MCF 10A (cell line): Measurements from ENCODE around the gene MAPRE3. TPM values are rescaled to one million over a fixed set of nuclear protein-coding genes. Genes with fewer than 3 reads are reported as not detected.

Source experiments
- BruUV-seq: library from RNA; stranded (reverse); fragments of 400-500 nt; replicated peaks from 2 replicates; lab custom pipeline; 2021; lab: Mats Ljungman, UMichigan
- CTCF ChIA-PET: fragments of 300-600 bp; sonication (Branson Sonifier 250); formaldehyde crosslinking; extraction: SDS; loops from one replicate; lab custom pipeline; 2021; ENCODE audit warnings: antibody characterized with exemption, inconsistent platforms; lab: Yijun Ruan, JAX
- POLR2A ChIA-PET: fragments of 300-600, 350-650 bp; sonication (Branson Sonifier 250); formaldehyde crosslinking; extraction: SDS; loops from one replicate; lab custom pipeline; 2020; ENCODE audit warnings: antibody characterized with exemption, inconsistent platforms; lab: Yijun Ruan, JAX
- DNase-seq: peaks from one replicate; pipeline ENCODE4 v3.0.0-alpha.2; 2018; ENCODE audit not compliant: unreplicated experiment
- H3K27ac Mint-ChIP-seq: one replicate; pipeline ENCODE4 v1.8.0; 2022; ENCODE audit warnings: mild to moderate bottlenecking, low read depth, mixed read lengths; ENCODE audit not compliant: unreplicated experiment
- H3K27me3 Mint-ChIP-seq: one replicate; pipeline ENCODE4 v1.8.0; 2022; ENCODE audit warnings: mixed read lengths; ENCODE audit not compliant: insufficient read depth, unreplicated experiment
- H3K36me3 Mint-ChIP-seq: one replicate; pipeline ENCODE4 v1.8.0; 2022; ENCODE audit warnings: mild to moderate bottlenecking, moderate library complexity, mixed read lengths; ENCODE audit not compliant: insufficient read depth, unreplicated experiment
- H3K4me1 Mint-ChIP-seq: one replicate; pipeline ENCODE4 v1.8.0; 2022; ENCODE audit warnings: mixed read lengths; ENCODE audit not compliant: insufficient read depth, unreplicated experiment
- H3K4me3 Mint-ChIP-seq: one replicate; pipeline ENCODE4 v1.8.0; 2022; ENCODE audit warnings: mild to moderate bottlenecking, moderate library complexity, mixed read lengths; ENCODE audit not compliant: unreplicated experiment
- H3K9me3 Mint-ChIP-seq: one replicate; pipeline ENCODE4 v1.8.0; 2022; ENCODE audit warnings: mixed read lengths; ENCODE audit not compliant: unreplicated experiment
- CTCF ChIP-seq: fragments of 200-600 bp; IDR thresholded peaks from one replicate; pipeline ENCODE4 v1.8.0; 2022; ENCODE audit warnings: antibody characterized with exemption, mild to moderate bottlenecking; ENCODE audit not compliant: unreplicated experiment
- intact Hi-C: fragments of 100-400 bp; cut with micrococcal nuclease; formaldehyde crosslinking; loops from 2 replicates; pipeline ENCODE4 v1.14.1; 2022
- total RNA-seq: library from RNA; stranded (reverse); gene quantifications from 2 replicates; pipeline ENCODE4 v1.2.3, GENCODE V29; 2022

Gene MAPRE3
- total RNA-seq, 1 experiment from 2014 or later: 18.0 TPM

- no peaks in the 10 kb centered on the region for H3K9me3 Mint-ChIP-seq
- ChIA-PET POLR2A (no interaction called here), CTCF (interaction anchor here (0.6 to 1.1 kb wide), 3 partner anchors 8 to 63 kb away, joined by 3 to 4 read pairs (median 3); no protein-coding TSS in a partner anchor)
- no peak for TF ChIP-seq CTCF
- no peak overlapping the region for H3K4me3 Mint-ChIP-seq
- DNase-seq: no peak
- H3K27me3 Mint-ChIP-seq: no peaks in the 10 kb centered on the region
- no TSS peak for BruUV-seq
- peaks cover 27% of the 10 kb centered on the region for H3K36me3 Mint-ChIP-seq
- H3K4me1 Mint-ChIP-seq: peaks cover 13% of the 10 kb centered on the region
- intact Hi-C loops: no loop called here
- H3K27ac Mint-ChIP-seq: no peak overlapping the region
These were observed 53.8 kb downstream of the MAPRE3 start for GRCh38 chr2:27024188-27024587.

GRCh38 chr2:27024812-27025211 is 54.4 kb downstream of the MAPRE3 start:
- H3K9me3 Mint-ChIP-seq: no peaks in the 10 kb centered on the region
- POLR2A ChIA-PET: no interaction called here
- H3K4me3 Mint-ChIP-seq: no peak overlapping the region
- peaks cover 27% of the 10 kb centered on the region for H3K36me3 Mint-ChIP-seq
- CTCF ChIA-PET: interaction anchor here (1.1 to 2.4 kb wide), 2 partner anchors 8 to 63 kb away, joined by 4 to 10 read pairs; no protein-coding TSS in a partner anchor
- no peak overlapping the region for H3K27ac Mint-ChIP-seq
- no peaks in the 10 kb centered on the region for H3K27me3 Mint-ChIP-seq
- BruUV-seq: no TSS peak
- intact Hi-C loops: no loop called here
- peaks cover 13% of the 10 kb centered on the region for H3K4me1 Mint-ChIP-seq
- no peak for DNase-seq
- TF ChIP-seq CTCF: no peak

GRCh38 chr2:27025281-27025800 is 54.9 kb downstream of the MAPRE3 start:
- CTCF ChIA-PET: interaction anchor here (0.8 to 2.4 kb wide), 4 partner anchors 8 to 335 kb away, joined by 4 to 10 read pairs (median 5); no protein-coding TSS in a partner anchor

More at GRCh38 chr2:27025281-27025800, 54.9 kb downstream of the MAPRE3 start:
- Mint-ChIP-seq H3K27me3 (no peaks in the 10 kb centered on the region), H3K27ac (no peak overlapping the region), H3K4me1 (peaks cover 13% of the 10 kb centered on the region), H3K4me3 (no peak overlapping the region), H3K9me3 (no peaks in the 10 kb centered on the region), H3K36me3 (peaks cover 27% of the 10 kb centered on the region)
- DNase-seq: no peak
- POLR2A ChIA-PET: no interaction called here
- intact Hi-C loops: no loop called here
- TF ChIP-seq CTCF: no peak
- no TSS peak for BruUV-seq
